ENCODE results near the gene NAA60. TPM values are rescaled to one million over a fixed set of nuclear protein-coding genes. Genes with fewer than 3 reads are reported as not detected.

NAA60 gene
- polyA plus RNA-seq, 1 donor (not counting 4 experiments of a cell fraction or from before 2014, with no cell fraction given): 30.3 TPM

- H3K4me3 ChIP-seq (ENCODE audit: control insufficient read depth in 2 of 3, extremely low read depth in 1 of 3, insufficient read depth in 2 of 3, low read depth in 1 of 3, low read length in 3 of 3): no peak overlapping the region
- no peaks in the 10 kb centered on the region for H3K4me1 ChIP-seq (ENCODE audit: control insufficient read depth, extremely low read depth, insufficient read depth, low read length)
Measured at GRCh38 chr16:3475604-3476375, 32.3 kb downstream of the NAA60 start.

GRCh38 chr16:3476409-3476808 is 32.9 kb downstream of the NAA60 start:
- dilution Hi-C loops (cut with MboI; ENCODE audit: extremely low pct_ligation_motif_present, low sequenced_read_pairs): no loop called here
- DNase-seq (ENCODE audit: low read depth, low spot score) (no peak), FAIRE-seq (no peak)
- H3K9me1 ChIP-seq (ENCODE audit: control insufficient read depth, extremely low read depth, insufficient read depth, low read length): no peaks in the 10 kb centered on the region
- H3K9ac ChIP-seq (ENCODE audit: control insufficient read depth, extremely low read depth, insufficient read depth, low read length): no peak overlapping the region
- no peak overlapping the region for H3K4me2 ChIP-seq (ENCODE audit: control insufficient read depth, extremely low read depth, insufficient read depth, low read depth, low read length)
- peaks cover 8 to 16% of the 10 kb centered on the region in 2 experiments for H3K36me3 ChIP-seq (ENCODE audit: control insufficient read depth in 2 of 2, extremely low read depth in 1 of 2, insufficient read depth in 2 of 2, low read length in 2 of 2)
- H3K27me3 ChIP-seq (ENCODE audit: control insufficient read depth, extremely low read depth, insufficient read depth, low read length): no peaks in the 10 kb centered on the region
- no peak overlapping the region for H3K27ac ChIP-seq (ENCODE audit: control insufficient read depth, insufficient read depth, low read length)
- H3K4me1 ChIP-seq (ENCODE audit: control insufficient read depth, extremely low read depth, insufficient read depth, low read length): no peaks in the 10 kb centered on the region
- H3K4me3 ChIP-seq (ENCODE audit: control insufficient read depth in 2 of 3, extremely low read depth in 1 of 3, insufficient read depth in 2 of 3, low read depth in 1 of 3, low read length in 3 of 3): no peak overlapping the region
- TF ChIP-seq EZH2 (IDR thresholded peaks at IDR 0.05; ENCODE audit: low read length) (no peak), CTCF (optimal IDR thresholded peaks at IDR 0.05 in 1 of 3, IDR thresholded peaks at IDR 0.05 in 1 of 3, conservative IDR thresholded peaks at IDR 0.05 in 1 of 3; ENCODE audit: extremely low read depth in 1 of 3, insufficient read depth in 2 of 3, low read length in 3 of 3) (no peak)
- H4K20me1 ChIP-seq (ENCODE audit: control insufficient read depth, extremely low read depth, insufficient read depth, low read length): peaks cover 4% of the 10 kb centered on the region
- no peaks in the 10 kb centered on the region for H3K9me3 ChIP-seq (ENCODE audit: control insufficient read depth, low read depth, low read length)
- no peak overlapping the region for H2AFZ ChIP-seq (ENCODE audit: control insufficient read depth, low read length)
- peaks cover 58% of the 10 kb centered on the region for H3K79me2 ChIP-seq (ENCODE audit: control insufficient read depth, insufficient read depth, low read length)

More at GRCh38 chr16:3475604-3476375, 32.3 kb downstream of the NAA60 start:
- H2AFZ ChIP-seq (ENCODE audit: control insufficient read depth, low read length): no peak overlapping the region
- no peak overlapping the region for H3K27ac ChIP-seq (ENCODE audit: control insufficient read depth, insufficient read depth, low read length)
- H3K4me2 ChIP-seq (ENCODE audit: control insufficient read depth, extremely low read depth, insufficient read depth, low read depth, low read length): no peak overlapping the region
- H3K9me1 ChIP-seq (ENCODE audit: control insufficient read depth, extremely low read depth, insufficient read depth, low read length): no peaks in the 10 kb centered on the region
- no peak overlapping the region for H3K9ac ChIP-seq (ENCODE audit: control insufficient read depth, extremely low read depth, insufficient read depth, low read length)
- H4K20me1 ChIP-seq (ENCODE audit: control insufficient read depth, extremely low read depth, insufficient read depth, low read length): peaks cover 6% of the 10 kb centered on the region
- no peak for TF ChIP-seq EZH2 (IDR thresholded peaks at IDR 0.05; ENCODE audit: low read length)
- H3K79me2 ChIP-seq (ENCODE audit: control insufficient read depth, insufficient read depth, low read length): peaks cover 64% of the 10 kb centered on the region
- FAIRE-seq (no peak), DNase-seq (ENCODE audit: low read depth, low spot score) (no peak)
- dilution Hi-C loops (cut with MboI; ENCODE audit: extremely low pct_ligation_motif_present, low sequenced_read_pairs): no loop called here
- H3K36me3 ChIP-seq (ENCODE audit: control insufficient read depth in 2 of 2, extremely low read depth in 1 of 2, insufficient read depth in 2 of 2, low read length in 2 of 2): peaks cover 7 to 13% of the 10 kb centered on the region in 2 experiments
- no peaks in the 10 kb centered on the region for H3K27me3 ChIP-seq (ENCODE audit: control insufficient read depth, extremely low read depth, insufficient read depth, low read length)
- H3K9me3 ChIP-seq (ENCODE audit: control insufficient read depth, low read depth, low read length): no peaks in the 10 kb centered on the region
